GF-D8 (cell line): Measurements from ENCODE around the gene PTPRH.
"Not testable (repeated sequence)": the region's sequence is repeated elsewhere in the genome, so short reads cannot be mapped to it uniquely, and the experiment has no call there.

Source experiments
- DNase-seq: peaks from one replicate; lab custom pipeline; 2025; lab: John Stamatoyannopoulos, UW

The PTPRH gene

GRCh38 chr19:55158423-55158822 is 50.9 kb downstream of the PTPRH start:
- DNase-seq: no peak

DNA sequence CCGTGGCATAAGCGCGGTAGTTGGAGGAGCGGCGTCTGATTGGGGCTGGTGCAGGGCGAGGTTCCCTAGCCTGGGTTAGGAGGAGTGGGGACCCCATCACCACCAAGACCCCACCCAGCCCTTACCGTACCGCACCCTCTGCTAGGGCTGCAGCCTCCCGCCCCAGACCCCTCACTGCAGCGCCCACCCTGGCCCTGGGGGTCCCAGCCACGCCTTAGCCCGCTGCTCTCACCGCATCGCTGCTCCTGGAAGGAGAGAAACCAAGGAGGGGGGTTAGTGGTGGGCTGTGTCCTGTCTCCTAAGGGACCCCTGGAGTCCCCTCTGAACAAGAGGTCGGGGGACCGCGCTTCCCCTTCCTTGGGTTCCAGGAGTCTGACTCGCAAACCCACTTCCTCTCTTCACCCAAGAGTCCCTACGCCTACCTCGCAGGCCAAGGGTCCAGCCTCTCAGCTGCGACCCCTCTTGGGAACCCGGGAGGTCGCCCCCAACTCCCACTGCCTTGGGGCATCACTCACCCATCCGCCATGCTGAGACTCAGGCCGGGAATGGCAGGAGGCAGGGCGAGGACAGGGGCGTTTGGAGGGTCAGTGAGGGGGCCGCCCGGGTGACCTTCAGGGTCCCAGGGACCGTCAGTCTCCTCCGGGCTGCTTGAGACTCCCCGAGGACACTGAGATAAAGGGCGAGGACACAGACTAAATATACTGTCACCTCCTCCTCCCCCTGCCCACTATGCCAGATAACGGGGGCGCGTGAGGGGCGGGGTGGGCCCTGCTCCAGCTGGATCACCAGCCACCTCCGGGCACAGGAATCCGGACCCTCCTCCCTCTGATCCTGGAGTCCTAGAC is 52.0 kb downstream of the PTPRH start, which contains the start of gene TNNI3:
Gene TNNI3, minus strand, starts transcription at position 669 of the 845 bp plus-strand sequence. Its CDS starts 143 bp downstream, at position 526.
- no peak for DNase-seq

- DNase-seq: no peak
These were observed 52.9 kb downstream of the PTPRH start for GRCh38 chr19:55156202-55157063.

DNA sequence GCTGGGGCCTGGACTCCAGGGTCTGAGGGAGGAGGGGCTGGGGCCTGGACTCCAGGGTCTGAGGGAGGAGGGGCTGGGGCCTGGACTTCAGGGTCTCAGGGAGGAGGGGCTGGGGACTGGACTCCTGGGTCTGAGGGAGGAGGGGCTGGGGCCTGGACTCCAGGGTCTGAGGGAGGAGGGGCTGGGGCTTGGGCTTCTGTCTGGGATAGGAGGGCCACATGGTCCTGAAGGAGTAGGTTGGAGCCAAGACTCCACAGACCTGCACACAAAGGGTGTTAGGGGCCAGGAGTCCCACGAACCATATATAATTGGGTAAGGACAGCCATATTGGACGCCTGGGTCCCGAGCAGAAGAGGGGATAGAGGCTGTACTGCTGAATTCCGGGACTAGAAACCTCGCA is 53.5 kb downstream of the PTPRH start:
- DNase-seq: not testable (repeated sequence)

GRCh38 chr19:55153652-55154264 is 55.5 kb downstream of the PTPRH start:
- no peak for DNase-seq

DNA sequence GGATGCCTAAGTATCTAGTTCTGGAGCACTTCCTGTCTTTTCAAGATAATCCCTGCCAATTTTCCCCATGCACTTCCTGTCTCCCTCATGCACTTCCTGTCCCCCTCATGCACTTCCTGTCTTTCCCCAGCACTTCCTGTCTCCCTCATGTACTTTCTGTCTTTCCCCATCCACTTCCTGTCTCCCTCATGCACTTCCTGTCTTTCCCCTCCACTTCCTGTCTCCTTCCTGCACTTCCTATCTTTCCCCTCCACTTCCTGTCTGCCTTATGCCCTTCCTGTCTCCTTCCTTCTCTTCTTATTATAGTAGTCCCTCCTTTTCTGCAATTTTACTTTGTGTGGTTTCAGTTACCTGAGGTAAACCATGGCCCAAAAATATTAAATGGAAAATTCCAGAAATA is 57.3 kb downstream of the PTPRH start:
- DNase-seq: peak; percentile 5

DNA sequence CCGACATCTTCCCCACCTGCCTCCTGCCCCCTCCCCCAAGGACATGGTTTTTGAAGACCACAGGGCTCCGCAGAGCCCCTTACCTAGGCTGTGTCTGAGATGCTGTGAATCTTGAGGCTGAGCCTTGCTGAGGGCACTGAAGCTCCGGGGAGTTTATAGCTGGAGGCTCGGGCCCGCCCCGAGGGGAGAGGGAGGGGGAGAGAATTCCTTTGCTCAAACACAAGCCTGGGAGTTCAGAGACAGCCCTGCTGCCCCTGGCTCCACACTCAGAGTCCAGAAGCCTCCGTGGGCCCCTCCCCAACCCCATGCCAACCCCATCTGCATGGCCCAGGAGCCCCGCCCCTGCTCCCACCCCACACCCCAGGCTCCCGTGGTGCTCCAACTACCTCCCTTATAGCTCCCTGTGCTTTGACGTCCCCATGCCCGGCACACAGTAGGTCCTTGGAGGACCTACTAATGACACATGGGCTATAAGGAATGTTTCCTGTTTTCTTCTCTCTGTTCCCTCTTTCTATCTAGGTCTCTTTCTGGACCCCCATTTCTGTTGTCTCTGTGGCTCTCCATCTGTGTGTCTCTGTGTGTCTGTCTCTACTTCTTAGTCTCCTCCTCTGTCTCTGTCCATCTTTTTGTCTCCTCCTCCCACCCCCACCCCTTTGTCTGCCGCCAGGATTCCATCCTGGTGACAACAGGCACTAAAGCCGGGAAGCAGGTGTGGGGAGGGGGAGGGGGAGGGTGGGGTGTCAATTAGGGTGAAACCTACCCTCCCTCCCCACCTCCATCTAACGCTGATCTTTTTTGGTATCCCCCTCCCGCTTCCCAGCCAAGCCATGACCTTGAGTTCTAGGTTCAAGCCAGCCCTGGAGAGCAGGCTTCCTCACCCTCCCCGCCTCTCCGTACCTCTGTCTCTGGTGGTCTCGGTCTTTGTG is 60.0 kb downstream of the PTPRH start, which contains the start of gene TNNT1:
Gene TNNT1, minus strand, starts transcription at position 129 of the 926 bp plus-strand sequence. CDS start 2,049 bp downstream, outside the sequence.
- no peak for DNase-seq

DNA sequence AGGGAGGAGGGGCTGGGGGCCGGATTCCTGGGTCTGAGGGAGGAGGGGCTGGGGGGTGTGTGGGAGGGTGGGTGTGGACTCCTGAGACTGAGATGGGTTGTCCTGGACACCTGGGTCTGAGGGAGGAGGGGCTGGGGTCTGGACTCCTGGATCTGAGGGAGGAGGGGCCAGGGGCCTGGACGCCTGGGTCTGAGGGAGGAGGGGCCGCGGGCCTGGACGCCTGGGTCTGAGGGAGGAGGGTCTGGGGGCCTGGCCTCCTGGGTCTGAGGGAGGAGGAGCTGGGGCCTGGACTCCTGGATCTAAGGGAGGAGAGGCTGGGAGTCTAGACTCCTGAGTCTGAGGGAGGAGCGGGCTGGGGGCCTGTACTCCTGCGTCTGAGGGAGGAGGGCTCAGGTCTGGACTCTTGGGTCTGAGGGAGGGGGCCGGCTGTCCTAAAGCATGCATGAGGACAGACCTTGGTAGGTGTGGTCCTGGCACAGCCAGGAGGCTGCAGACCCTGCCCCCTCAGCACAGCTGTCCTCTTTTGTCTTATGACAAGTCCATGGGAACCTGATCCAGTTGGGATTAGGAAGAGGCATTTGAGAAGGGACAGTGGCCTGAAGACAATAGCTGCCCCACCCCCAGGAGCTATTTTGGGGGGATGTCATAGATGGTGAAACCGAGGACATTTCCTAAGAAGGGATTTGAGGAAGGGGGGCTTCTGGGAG is 61.6 kb downstream of the PTPRH start:
- no peak for DNase-seq

GRCh38 chr19:55146705-55147273 is 62.5 kb downstream of the PTPRH start:
- DNase-seq: no peak

DNA sequence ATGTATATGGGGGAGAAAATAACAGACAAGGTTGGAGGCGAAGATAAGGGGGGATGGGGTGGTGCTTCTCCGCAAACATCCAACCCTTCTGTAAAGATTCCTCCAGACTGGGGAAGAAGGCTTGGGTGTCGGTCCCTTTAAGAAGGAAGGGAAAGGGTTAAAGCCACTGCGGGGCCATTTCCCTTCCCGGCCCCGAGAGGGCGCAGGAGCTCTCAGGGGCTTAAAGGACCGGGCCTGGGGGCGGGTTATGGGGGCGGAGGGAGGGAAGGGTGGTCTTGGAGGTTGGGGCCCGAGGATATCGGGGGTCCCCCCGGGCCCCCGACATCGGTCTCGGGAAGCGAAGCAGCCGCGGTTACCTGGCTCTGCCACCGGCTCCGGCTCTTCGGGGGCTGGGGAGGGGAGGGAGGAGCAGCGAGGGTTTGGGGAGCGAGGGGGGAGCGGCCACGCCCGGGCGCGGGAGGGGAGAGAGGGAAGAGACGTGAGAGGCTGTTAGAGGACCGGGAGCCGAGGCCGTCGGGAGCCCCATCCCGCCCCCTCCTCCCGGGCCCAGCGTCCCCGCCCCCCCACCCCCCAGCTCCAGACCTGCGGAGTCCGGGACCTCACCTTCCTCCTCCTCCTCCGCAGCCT is 63.1 kb downstream of the PTPRH start:
- DNase-seq: no peak

GRCh38 chr19:55145232-55145631 is 64.1 kb downstream of the PTPRH start:
- DNase-seq: no peak

- no peak for DNase-seq
These were observed 67.6 kb downstream of the PTPRH start for GRCh38 chr19:55141696-55142095.

DNA sequence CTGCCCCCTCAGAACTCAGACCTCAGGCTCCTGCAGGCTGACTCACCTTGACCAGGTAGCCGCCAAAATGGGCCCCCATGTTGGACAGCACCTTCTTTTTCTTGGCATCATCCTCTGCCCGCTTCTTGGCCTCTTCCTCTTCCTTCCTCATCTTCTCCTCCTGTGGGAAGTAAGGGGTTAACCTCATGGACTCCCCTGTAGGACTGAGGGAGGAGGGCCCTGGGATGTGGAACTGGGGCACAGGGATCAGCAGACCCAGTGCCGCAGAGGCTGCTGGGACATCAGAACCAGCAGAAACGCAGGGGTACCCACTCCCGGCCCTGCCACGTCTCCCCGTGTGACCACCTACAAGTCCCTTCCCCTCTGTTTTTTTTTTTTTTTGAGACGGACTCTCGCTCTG is 71.4 kb downstream of the PTPRH start:
- DNase-seq: no peak

- no peak for DNase-seq
These were observed 72.8 kb downstream of the PTPRH start for GRCh38 chr19:55136399-55137102.

DNA sequence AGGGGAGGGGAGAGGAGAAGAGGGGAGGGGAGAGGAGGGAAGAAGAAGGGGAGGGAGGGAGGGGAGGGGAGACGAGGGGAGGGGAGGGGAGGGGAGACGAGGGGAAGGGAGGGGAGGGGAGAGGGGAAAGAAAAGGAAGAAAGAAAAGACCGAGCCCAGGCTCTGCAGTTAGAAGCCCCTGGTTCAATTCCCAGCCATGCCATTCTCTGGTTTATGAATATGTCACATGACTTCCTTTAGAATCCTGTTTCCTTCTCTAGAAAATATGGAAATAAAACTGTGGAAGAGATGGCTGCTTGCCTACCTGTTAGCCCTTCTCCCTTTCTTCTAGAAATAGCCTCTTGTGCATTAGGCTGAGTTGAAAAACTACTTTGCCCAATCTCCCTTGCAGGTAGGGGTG is 74.6 kb downstream of the PTPRH start:
- no peak for DNase-seq

GRCh38 chr19:55133639-55134444 is 75.5 kb downstream of the PTPRH start:
- DNase-seq: no peak

DNA sequence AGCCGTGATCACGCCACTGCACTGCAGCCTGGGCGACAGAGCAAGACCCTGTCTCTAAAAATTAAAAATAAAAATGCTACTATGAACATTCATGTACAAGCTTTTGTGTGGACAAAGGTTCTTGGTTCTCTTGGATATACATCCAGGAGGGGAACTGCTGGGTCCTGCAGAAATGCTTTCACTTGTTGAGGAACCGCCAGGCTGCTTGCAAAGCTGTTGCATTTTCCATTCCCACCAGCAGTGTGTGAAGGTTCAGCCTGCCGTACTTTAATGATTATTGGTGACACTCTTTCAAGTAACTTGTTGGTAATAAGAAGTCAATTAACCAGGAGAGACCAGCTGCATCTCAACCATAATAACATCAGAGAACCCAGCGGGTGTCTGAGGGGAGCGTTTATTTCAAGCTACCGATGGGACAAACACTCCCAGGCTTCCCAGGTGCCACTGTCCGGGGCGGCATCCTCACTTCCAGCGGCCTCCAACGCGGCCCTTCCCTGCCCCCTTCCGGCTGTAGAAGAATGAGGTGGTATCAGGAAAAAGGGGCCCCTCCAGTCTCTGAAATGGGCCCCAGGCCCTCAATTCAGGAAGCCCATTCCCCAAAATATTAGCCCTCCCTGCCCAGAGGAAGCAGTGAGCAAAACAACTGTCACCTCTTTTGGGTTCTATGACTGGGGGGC is 76.7 kb downstream of the PTPRH start:
- no peak for DNase-seq

DNA sequence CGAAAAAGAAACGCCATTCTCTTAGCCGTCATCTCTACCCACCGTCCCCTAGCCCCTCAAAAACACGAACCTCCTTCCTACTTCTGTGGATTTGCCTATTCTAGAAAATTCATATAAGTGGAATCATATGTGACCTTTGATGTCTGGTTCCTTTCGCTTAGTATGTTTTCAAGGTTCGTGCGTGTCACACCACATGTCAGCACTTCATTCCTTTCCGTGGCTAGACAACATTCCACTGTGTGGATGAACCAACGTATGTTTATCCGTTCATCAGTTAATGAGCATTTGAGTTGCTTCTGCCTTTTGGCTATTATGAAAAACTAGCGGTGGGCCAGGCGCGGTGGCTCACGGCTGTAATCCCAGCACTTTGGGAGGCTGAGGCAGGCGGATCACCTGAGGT is 77.9 kb downstream of the PTPRH start:
- DNase-seq: no peak
